ENCODE data around the gene EMD. TPM values are rescaled to one million over a fixed set of nuclear protein-coding genes. Genes with fewer than 3 reads are reported as not detected.
"Not testable (repeated sequence)": the region's sequence is repeated elsewhere in the genome, so short reads cannot be mapped to it uniquely, and the experiment has no call there.

Gene EMD
- 10.6 and 17.2 TPM in 2 replicates for total RNA-seq

- peak; percentile 97 for DNase-seq
Observed at GRCh38 chrX:154378799-154379568, at the start of gene EMD. EMD (plus strand) TSS chrX:154379295; CDS start chrX:154379485, 190 bp downstream.

GRCh38 chrX:154332561-154332960 is 46.5 kb upstream of the EMD start:
- DNase-seq = no peak

GRCh38 chrX:154333116-154333515 is 46.0 kb upstream of the EMD start:
- no peak for DNase-seq

GRCh38 chrX:154333837-154334271 is 45.2 kb upstream of the EMD start:
- peak; percentile 71 for DNase-seq

- DNase-seq = peak; percentile 30
Observed at GRCh38 chrX:154334496-154334895, 44.6 kb upstream of the EMD start.

- not testable (repeated sequence) for DNase-seq
Observed at GRCh38 chrX:154341399-154342298, 37.4 kb upstream of the EMD start.

GRCh38 chrX:154343063-154343462 is 36.0 kb upstream of the EMD start:
- DNase-seq = not testable (repeated sequence)

GRCh38 chrX:154343620-154344019 is 35.5 kb upstream of the EMD start:
- not testable (repeated sequence) for DNase-seq

GRCh38 chrX:154348114-154348531 is 31.0 kb upstream of the EMD start:
- no peak for DNase-seq

- DNase-seq = no peak
Observed at GRCh38 chrX:154348646-154349358, 30.3 kb upstream of the EMD start.

- no peak for DNase-seq
Observed at GRCh38 chrX:154349359-154349935, 29.6 kb upstream of the EMD start.

GRCh38 chrX:154349979-154350378 is 29.1 kb upstream of the EMD start:
- DNase-seq = no peak

- DNase-seq = no peak
Observed at GRCh38 chrX:154350429-154351182, 28.5 kb upstream of the EMD start.

GRCh38 chrX:154351183-154352011 is 27.7 kb upstream of the EMD start:
- DNase-seq = no peak

- no peak for DNase-seq
Observed at GRCh38 chrX:154352012-154352401, 27.1 kb upstream of the EMD start.

- DNase-seq = no peak
Observed at GRCh38 chrX:154352466-154352865, 26.6 kb upstream of the EMD start.

- DNase-seq = no peak
Observed at GRCh38 chrX:154353172-154353843, 25.8 kb upstream of the EMD start.

- no peak for DNase-seq
Observed at GRCh38 chrX:154354013-154354412, 25.1 kb upstream of the EMD start.

- DNase-seq = no peak
Observed at GRCh38 chrX:154354516-154354915, 24.6 kb upstream of the EMD start.

- DNase-seq = no peak
Observed at GRCh38 chrX:154355094-154355775, 23.9 kb upstream of the EMD start.

Data from dermis blood vessel endothelial cell (primary cell).